Naive B cell (primary cell): Measurements from ENCODE around the gene SLC12A7. TPM values are rescaled to one million over a fixed set of nuclear protein-coding genes. Genes with fewer than 3 reads are reported as not detected.

Experiments used
- ATAC-seq, 2 donors: fragments of 150-1000 bp; cut with Tn5 transposase; 2 replicates each; pipeline ENCODE4 v1.10.0; 2021; ENCODE audit warnings: low read depth in 2 of 2, mild to moderate bottlenecking in 2 of 2, moderate library complexity in 2 of 2
- DNase-seq: peaks from one replicate; pipeline ENCODE4 v3.0.0; 2022
- H3K27ac Mint-ChIP-seq, 6 donors: one replicate each; pipeline ENCODE4 v1.8.0; 2020 to 2022; ENCODE audit warnings: mild to moderate bottlenecking in 6 of 6, mixed read lengths in 6 of 6, moderate library complexity in 5 of 6, inconsistent platforms in 2 of 6
- H3K27me3 Mint-ChIP-seq, 3 donors: one replicate each; pipeline ENCODE4 v1.8.0; 2021 to 2022; ENCODE audit warnings: mixed read lengths in 3 of 3, mild to moderate bottlenecking in 1 of 3
- H3K36me3 Mint-ChIP-seq, 2 donors: one replicate each; pipeline ENCODE4 v1.8.0; 2020 to 2022; ENCODE audit warnings: mixed read lengths in 2 of 2, inconsistent platforms in 1 of 2, mild to moderate bottlenecking in 1 of 2
- H3K4me1 Mint-ChIP-seq, 3 donors: one replicate each; pipeline ENCODE4 v1.8.0; 2020 to 2022; ENCODE audit warnings: mixed read lengths in 3 of 3, inconsistent platforms in 1 of 3, mild to moderate bottlenecking in 1 of 3, moderate library complexity in 1 of 3
- H3K4me3 Mint-ChIP-seq, 8 donors: one replicate each; pipeline ENCODE4 v1.8.0; 2020 to 2022; ENCODE audit warnings: mild to moderate bottlenecking in 8 of 8, mixed read lengths in 8 of 8, moderate library complexity in 8 of 8, inconsistent platforms in 2 of 8
- H3K9me3 Mint-ChIP-seq, 7 donors: one replicate each; pipeline ENCODE4 v1.8.0; 2020 to 2022; ENCODE audit warnings: mixed read lengths in 7 of 7, mild to moderate bottlenecking in 5 of 7, inconsistent platforms in 2 of 7, moderate library complexity in 1 of 7
- polyA plus RNA-seq, 6 donors: library from polyadenylated mRNA; unstranded; fragments of 300-500 nt; fragmentation: Illumina TruSeq; gene quantifications; one replicate each; pipeline ENCODE4 v1.2.3, GENCODE V29; 2021; ENCODE audit warnings: low read depth in 6 of 6

SLC12A7 gene
- polyA plus RNA-seq, 6 donors from 2014 or later, result 1.9 to 15.6 (median 5.8) TPM

DNA sequence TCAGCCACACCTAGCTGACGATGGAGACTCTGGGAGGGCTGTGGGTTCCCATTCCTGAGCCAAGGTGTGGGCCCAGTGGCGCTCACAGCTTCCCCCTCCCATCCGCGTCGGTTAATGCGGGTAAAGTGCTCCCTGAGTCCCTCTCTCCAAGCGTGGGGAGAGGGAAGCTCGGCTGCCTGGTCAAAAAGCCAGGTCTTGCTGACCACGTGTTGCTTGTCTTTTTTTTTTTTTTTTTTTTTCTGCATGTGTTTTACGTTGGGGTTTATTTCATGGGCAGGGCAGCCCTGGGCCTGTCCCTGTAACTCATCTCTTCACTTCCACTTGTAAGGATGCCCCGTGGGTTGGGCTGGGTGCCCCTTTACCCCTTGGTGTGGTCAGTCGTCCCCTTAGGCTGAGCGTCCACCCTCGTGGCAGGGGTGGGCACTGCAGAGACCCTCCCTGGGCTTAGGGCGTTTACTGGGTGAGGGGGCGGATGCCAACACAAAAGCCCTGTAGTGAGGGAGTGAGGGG is 91.4 kb downstream of the SLC12A7 start:
- no peak for ATAC-seq
- no peaks in the 10 kb centered on the region for H3K27me3 Mint-ChIP-seq
- no peak overlapping the region for H3K4me3 Mint-ChIP-seq
- peak overlapping the region in 1 of 6 donors; percentile 30 for H3K27ac Mint-ChIP-seq
- no peaks in the 10 kb centered on the region for H3K36me3 Mint-ChIP-seq
- no peak for DNase-seq
- H3K4me1 Mint-ChIP-seq, result no peaks in the 10 kb centered on the region
- no peaks in the 10 kb centered on the region for H3K9me3 Mint-ChIP-seq

DNA sequence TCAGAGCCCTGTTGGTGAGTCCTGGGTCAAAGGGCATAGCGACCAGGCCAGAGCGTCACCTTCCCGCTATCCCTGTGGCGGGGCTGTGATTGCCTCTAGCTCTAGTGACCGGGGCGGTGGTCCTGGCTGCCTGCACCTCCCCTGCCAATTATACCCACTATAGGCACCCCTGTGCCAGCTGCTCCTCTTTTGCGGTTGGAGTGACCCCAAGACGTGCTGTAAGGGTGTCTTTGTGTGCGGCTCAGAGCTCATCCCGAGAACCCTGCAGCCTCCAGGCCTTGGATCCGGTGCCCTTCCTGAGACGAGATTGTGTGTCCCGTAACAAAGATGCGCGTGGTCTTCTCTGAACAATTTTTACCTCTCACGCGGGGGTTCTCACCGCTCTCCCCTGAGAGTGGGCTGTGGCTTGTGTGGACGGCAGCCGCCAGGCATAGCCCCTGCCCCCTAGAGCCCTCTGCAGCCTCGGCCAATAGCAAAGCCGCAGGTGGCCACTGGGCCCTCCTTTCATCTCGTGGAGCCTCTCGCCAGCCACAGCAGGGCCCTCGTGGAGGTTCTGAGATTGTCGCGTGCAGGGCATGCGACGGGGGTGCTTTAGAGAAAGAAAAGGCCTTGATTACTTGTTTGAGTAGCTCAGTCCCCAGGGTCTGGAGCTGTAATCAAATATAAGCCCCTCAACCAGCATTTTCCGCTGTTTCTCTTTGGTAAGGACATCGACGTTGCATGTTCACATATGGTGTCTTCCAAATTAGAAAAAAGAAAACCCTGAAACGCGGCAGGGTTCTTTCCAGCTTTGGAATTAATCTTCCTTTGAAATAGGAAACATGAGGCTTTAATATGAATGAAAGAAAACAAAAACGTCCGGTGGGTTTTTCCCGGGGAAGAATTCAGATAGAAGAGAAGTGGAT is 92.6 kb downstream of the SLC12A7 start:
- Mint-ChIP-seq H3K4me1 (no peaks in the 10 kb centered on the region), H3K4me3 (no peak overlapping the region), H3K27me3 (no peaks in the 10 kb centered on the region)

GRCh38 chr5:1018596-1018995 is 93.3 kb downstream of the SLC12A7 start:
- H3K27me3 Mint-ChIP-seq, result no peaks in the 10 kb centered on the region
- H3K4me3 Mint-ChIP-seq, result no peak overlapping the region
- no peaks in the 10 kb centered on the region for H3K36me3 Mint-ChIP-seq
- ATAC-seq, result no peak
- DNase-seq, result no peak
- no peak overlapping the region for H3K27ac Mint-ChIP-seq
- H3K9me3 Mint-ChIP-seq, result no peaks in the 10 kb centered on the region
- H3K4me1 Mint-ChIP-seq, result no peaks in the 10 kb centered on the region

More for the DNA sequence above, 92.6 kb downstream of the SLC12A7 start:
- Mint-ChIP-seq H3K9me3 (no peaks in the 10 kb centered on the region), H3K27ac (peak overlapping the region in 1 of 6 donors; percentile 37), H3K36me3 (no peaks in the 10 kb centered on the region)
- ATAC-seq (no peak), DNase-seq (no peak)

DNA sequence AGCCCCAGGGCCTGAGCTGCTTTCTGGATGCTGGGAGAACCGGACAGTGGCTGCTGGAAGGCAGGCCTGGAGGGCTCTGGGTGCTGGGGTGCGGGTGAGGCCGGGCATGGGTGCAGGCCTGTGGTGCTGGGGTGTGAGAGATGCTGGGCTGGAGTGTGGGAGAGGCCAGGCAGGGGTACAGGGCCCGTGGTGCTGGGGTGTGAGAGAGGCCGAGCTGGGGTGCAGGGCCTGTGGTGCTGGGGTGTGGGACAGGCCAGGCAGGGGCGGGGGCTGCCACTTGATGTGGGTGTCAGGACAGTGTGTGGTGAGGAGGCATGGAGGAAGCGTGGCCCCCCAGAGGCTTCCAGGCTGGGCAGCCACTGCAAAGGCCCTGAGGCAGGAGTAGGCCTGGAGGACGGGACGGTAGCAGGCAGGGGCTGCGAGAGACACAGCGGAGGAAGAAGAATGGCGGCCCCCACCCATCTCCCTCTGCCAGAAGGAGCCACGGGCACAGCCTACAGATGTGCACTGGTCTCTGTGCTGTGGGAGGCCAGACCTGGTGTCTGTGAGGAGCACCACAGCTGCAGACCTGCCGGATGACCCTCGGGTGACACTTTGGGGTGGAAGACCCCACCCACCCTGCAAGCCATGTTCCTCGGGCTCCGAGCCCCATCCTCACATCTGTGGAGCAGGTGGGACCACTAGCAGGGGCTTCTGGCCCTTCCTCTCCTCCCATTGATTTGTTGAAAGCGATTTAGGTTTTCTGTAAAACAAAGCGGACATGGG is 94.0 kb downstream of the SLC12A7 start:
- H3K9me3 Mint-ChIP-seq, result no peaks in the 10 kb centered on the region
- peaks cover 0 to 5% (median under 1%) of the 10 kb centered on the region in 3 donors for H3K27me3 Mint-ChIP-seq
- no peaks in the 10 kb centered on the region for H3K4me1 Mint-ChIP-seq
- H3K4me3 Mint-ChIP-seq, result no peak overlapping the region
- ATAC-seq (no peak), DNase-seq (no peak)
- H3K27ac Mint-ChIP-seq, result peak overlapping the region in 1 of 6 donors; percentile 56
- no peaks in the 10 kb centered on the region for H3K36me3 Mint-ChIP-seq

DNA sequence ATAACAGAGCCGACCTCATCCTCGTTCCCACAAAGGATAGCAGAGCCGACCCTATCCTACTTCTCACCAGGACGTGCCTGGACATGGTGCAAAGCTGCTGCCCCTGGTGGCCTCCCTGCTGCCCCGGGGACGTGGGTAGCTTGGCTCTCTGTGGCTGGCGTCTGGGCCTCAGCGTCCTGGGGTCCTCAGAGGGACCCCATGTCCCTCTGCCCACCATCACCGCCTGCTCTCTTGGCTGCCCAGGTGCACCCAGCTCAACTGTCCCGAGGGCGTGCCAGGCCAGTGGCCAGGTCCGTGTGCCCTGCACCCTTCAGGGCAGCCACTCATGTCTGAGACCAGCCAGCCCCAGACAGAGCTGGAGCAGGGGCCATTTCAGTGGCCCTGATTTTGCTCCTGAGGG is 94.8 kb downstream of the SLC12A7 start:
- no peaks in the 10 kb centered on the region for H3K4me1 Mint-ChIP-seq
- ATAC-seq (no peak), DNase-seq (no peak)
- H3K36me3 Mint-ChIP-seq, result no peaks in the 10 kb centered on the region
- no peak overlapping the region for H3K4me3 Mint-ChIP-seq
- peaks cover 0 to 10% (median 6%) of the 10 kb centered on the region in 3 donors for H3K27me3 Mint-ChIP-seq
- H3K27ac Mint-ChIP-seq, result no peak overlapping the region
- no peaks in the 10 kb centered on the region for H3K9me3 Mint-ChIP-seq

GRCh38 chr5:1016476-1016875 is 95.4 kb downstream of the SLC12A7 start:
- Mint-ChIP-seq H3K9me3 (peaks cover 0 to 1% (median 0%) of the 10 kb centered on the region in 7 donors), H3K27ac (peak overlapping the region in 1 of 6 donors; percentile 65), H3K4me1 (no peaks in the 10 kb centered on the region), H3K36me3 (no peaks in the 10 kb centered on the region), H3K4me3 (no peak overlapping the region), H3K27me3 (peaks cover 0 to 15% (median 11%) of the 10 kb centered on the region in 3 donors)
- DNase-seq, result no peak
- no peak for ATAC-seq

DNA sequence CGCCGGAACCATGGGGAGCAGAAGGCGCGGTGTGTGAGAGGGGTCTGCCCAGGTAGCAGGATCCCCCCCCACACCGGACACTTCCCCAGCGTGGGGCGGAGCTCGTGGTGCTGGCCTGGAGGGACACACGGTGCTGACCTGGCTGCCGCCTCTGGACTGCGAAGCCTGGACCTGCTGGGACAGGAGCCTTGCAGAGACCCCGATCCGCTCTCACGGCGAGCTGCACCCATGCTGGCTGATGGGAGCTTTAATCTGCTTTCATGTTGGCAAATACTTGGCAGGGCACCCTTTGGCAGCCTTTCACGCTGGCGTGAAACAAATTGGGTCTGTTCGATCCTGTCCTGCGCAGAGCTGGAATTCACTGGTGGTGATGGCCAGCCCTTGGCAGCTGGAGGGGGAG is 95.8 kb downstream of the SLC12A7 start:
- DNase-seq (no peak), ATAC-seq (no peak)
- Mint-ChIP-seq H3K4me1 (no peaks in the 10 kb centered on the region), H3K27ac (no peak overlapping the region), H3K27me3 (peaks cover 3 to 20% (median 16%) of the 10 kb centered on the region in 3 donors), H3K9me3 (peaks cover 0 to 1% (median 0%) of the 10 kb centered on the region in 7 donors), H3K36me3 (no peaks in the 10 kb centered on the region), H3K4me3 (no peak overlapping the region)

GRCh38 chr5:1015507-1015906 is 96.4 kb downstream of the SLC12A7 start:
- Mint-ChIP-seq H3K9me3 (peaks cover 0 to 1% (median 0%) of the 10 kb centered on the region in 7 donors), H3K36me3 (no peaks in the 10 kb centered on the region), H3K27me3 (peaks cover 8 to 25% (median 21%) of the 10 kb centered on the region in 3 donors), H3K4me3 (no peak overlapping the region), H3K27ac (no peak overlapping the region), H3K4me1 (no peaks in the 10 kb centered on the region)
- DNase-seq (no peak), ATAC-seq (no peak)

GRCh38 chr5:1014781-1015221 is 97.1 kb downstream of the SLC12A7 start:
- Mint-ChIP-seq H3K4me3 (no peak overlapping the region), H3K27me3 (peaks cover 15 to 32% (median 28%) of the 10 kb centered on the region in 3 donors), H3K27ac (no peak overlapping the region), H3K9me3 (peaks cover 0 to 1% (median 0%) of the 10 kb centered on the region in 7 donors), H3K4me1 (peaks cover 0 to 2% (median under 1%) of the 10 kb centered on the region in 3 donors), H3K36me3 (no peaks in the 10 kb centered on the region)
- ATAC-seq, result no peak
- DNase-seq, result no peak

- peak overlapping the region in 1 of 8 donors; percentile 53 for H3K4me3 Mint-ChIP-seq
- H3K9me3 Mint-ChIP-seq, result peaks cover 0 to 1% (median 0%) of the 10 kb centered on the region in 7 donors
- no peaks in the 10 kb centered on the region for H3K36me3 Mint-ChIP-seq
- H3K27ac Mint-ChIP-seq, result no peak overlapping the region
- H3K4me1 Mint-ChIP-seq, result peaks cover 0 to 5% (median 3%) of the 10 kb centered on the region in 3 donors
- no peak for DNase-seq
- no peak for ATAC-seq
- H3K27me3 Mint-ChIP-seq, result peaks cover 16 to 35% (median 32%) of the 10 kb centered on the region in 3 donors
Measured at GRCh38 chr5:1014346-1014745, 97.5 kb downstream of the SLC12A7 start.

DNA sequence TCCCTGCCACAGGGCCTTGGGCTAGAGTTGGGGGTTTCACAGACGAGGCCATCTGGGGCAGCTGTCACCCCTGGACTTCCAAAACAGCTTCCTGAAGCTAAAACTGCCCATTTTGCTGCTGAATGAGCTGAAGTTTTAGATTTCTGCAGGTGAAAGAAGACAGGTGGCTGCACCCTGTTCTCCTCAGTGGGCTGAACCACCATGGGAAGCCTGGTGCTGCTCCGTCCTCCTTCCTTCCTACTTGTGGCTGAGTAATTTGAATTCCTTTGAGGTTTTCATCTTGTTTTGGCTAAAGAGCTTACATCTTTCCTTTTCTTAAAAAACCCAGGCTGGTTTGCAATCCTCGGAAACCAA is 97.9 kb downstream of the SLC12A7 start:
- Mint-ChIP-seq H3K9me3 (peaks cover 0 to 1% (median 0%) of the 10 kb centered on the region in 7 donors), H3K36me3 (no peaks in the 10 kb centered on the region), H3K27me3 (peaks cover 16 to 35% (median 32%) of the 10 kb centered on the region in 3 donors), H3K4me3 (no peak overlapping the region), H3K4me1 (peaks cover 0 to 5% (median 3%) of the 10 kb centered on the region in 3 donors), H3K27ac (no peak overlapping the region)
- no peak for DNase-seq
- no peak for ATAC-seq

GRCh38 chr5:1013238-1013947 is 98.5 kb downstream of the SLC12A7 start:
- H3K27me3 Mint-ChIP-seq, result peaks cover 16 to 35% (median 32%) of the 10 kb centered on the region in 3 donors
- peaks cover 0 to 1% (median 0%) of the 10 kb centered on the region in 7 donors for H3K9me3 Mint-ChIP-seq
- H3K4me1 Mint-ChIP-seq, result peaks cover 0 to 5% (median 3%) of the 10 kb centered on the region in 3 donors
- DNase-seq (no peak), ATAC-seq (no peak)
- H3K4me3 Mint-ChIP-seq, result no peak overlapping the region
- H3K27ac Mint-ChIP-seq, result no peak overlapping the region
- H3K36me3 Mint-ChIP-seq, result no peaks in the 10 kb centered on the region

DNA sequence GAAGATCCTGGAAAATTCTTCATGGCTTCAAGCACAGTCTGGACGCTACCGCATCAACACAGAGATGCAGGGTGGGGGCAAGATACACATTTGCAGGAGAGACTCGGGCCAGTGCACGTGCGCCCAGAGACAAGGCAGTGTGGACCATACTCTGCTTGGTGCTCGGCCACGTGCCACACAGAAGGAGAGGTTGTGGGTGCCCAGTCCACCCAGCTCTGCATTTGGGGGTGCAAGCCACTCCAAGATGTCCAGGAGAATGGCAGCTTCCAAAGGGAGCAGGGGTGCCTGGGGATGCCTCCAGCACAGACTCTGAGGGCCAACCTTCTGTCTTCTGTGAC is 99.0 kb downstream of the SLC12A7 start:
- DNase-seq (no peak), ATAC-seq (no peak)
- Mint-ChIP-seq H3K4me3 (no peak overlapping the region), H3K27ac (no peak overlapping the region), H3K9me3 (peaks cover 0 to 1% (median 0%) of the 10 kb centered on the region in 7 donors), H3K4me1 (peaks cover 3 to 8% (median 6%) of the 10 kb centered on the region in 3 donors), H3K27me3 (peaks cover 19 to 39% (median 37%) of the 10 kb centered on the region in 3 donors), H3K36me3 (peaks cover 0 to 4% of the 10 kb centered on the region in 2 donors)
